Measurements from ENCODE around the gene CEMIP. TPM values are rescaled to one million over a fixed set of nuclear protein-coding genes. Genes with fewer than 3 reads are reported as not detected.

CEMIP gene
- total and polyA plus RNA-seq, 2 experiments from 2014 or later = 0.27 to 2.1 TPM

- Histone ChIP-seq H3K79me2 (replicated peaks; ENCODE audit: insufficient read depth) (no peaks in the 10 kb centered on the region), H4K20me1 (replicated peaks; ENCODE audit: insufficient read depth) (no peaks in the 10 kb centered on the region), H3K36me3 (ENCODE audit: insufficient read depth) (no peaks in the 10 kb centered on the region; the same call in 1 of the 2 replicates), H2AFZ (no peak overlapping the region), H3K27ac (ENCODE audit: low read depth) (no peak overlapping the region), H3F3A (replicated peaks; ENCODE audit: low read depth) (no peaks in the 10 kb centered on the region), H3K4me1 (ENCODE audit: insufficient read depth) (peaks cover 13% of the 10 kb centered on the region), H3K27me3 (ENCODE audit: insufficient read depth) (no peaks in the 10 kb centered on the region), H3K4me3 (no peak overlapping the region), H3K9me2 (ENCODE audit: insufficient read depth) (no peaks in the 10 kb centered on the region), H3K4me2 (no peak overlapping the region)
- Mint-ChIP-seq H3K4me1 (peaks cover 16% of the 10 kb centered on the region), H3K4me3 (no peak overlapping the region), H3K36me3 (ENCODE audit: low read depth) (peaks cover 9% of the 10 kb centered on the region; the same call in 2 of the 3 replicates), H3K27me3 (ENCODE audit: insufficient read depth, low read depth, poor library complexity) (peaks cover 4% of the 10 kb centered on the region), H3K27ac (no peak overlapping the region), H3K9me3 (peaks cover 2% of the 10 kb centered on the region; the same call in 2 of the 3 replicates)
- ATAC-seq = no peak
- DNase-seq (ENCODE audit: low spot score) = no peak
- no peak for TF ChIP-seq POLR2AphosphoS5 (IDR thresholded peaks at IDR 0.05; ENCODE audit: low read depth)
- TF ChIP-seq CREB1 (CRISPR knock-in tag; IDR thresholded peaks at IDR 0.05; ENCODE audit: low read depth) = no peak
- TF ChIP-seq STAT1 (IDR thresholded peaks at IDR 0.05; ENCODE audit: unreplicated experiment) = no peak
- no peak for TF ChIP-seq REST (IDR thresholded peaks at IDR 0.05; ENCODE audit: unreplicated experiment)
- TF ChIP-seq JUNB (IDR thresholded peaks at IDR 0.05; ENCODE audit: unreplicated experiment) = no peak
- TF ChIP-seq CTCF (conservative IDR thresholded peaks at IDR 0.05; ENCODE audit: low read depth in 2 of 2) = no peak
- no peak for TF ChIP-seq ETS1 (IDR thresholded peaks at IDR 0.05)
- no peak for TF ChIP-seq ZNF114 (CRISPR knock-in tag; IDR thresholded peaks at IDR 0.05)
- TF ChIP-seq NANOG (IDR thresholded peaks at IDR 0.05; ENCODE audit: borderline replicate concordance) = no peak
- no peak for TF ChIP-seq EZH2 (IDR thresholded peaks at IDR 0.05; ENCODE audit: low read depth, unreplicated experiment)
- no peak for TF ChIP-seq EZH2phosphoT487 (IDR thresholded peaks at IDR 0.05; ENCODE audit: unreplicated experiment)
Observed at GRCh38 chr15:80891006-80891405, 111.8 kb downstream of the CEMIP start.
